GM23338 (cell line): ENCODE results near the gene MAMDC2. TPM values are rescaled to one million over a fixed set of nuclear protein-coding genes. Genes with fewer than 3 reads are reported as not detected.

Source experiments
- ATAC-seq: fragments of 200-7000 bp; cut with Tn5 transposase; 3 replicates; pipeline ENCODE4 v1.9.1; 2020
- DNase-seq: peaks from one replicate; pipeline ENCODE4 v3.0.0-alpha.2; 2015; ENCODE audit warnings: low spot score
- H2AFZ ChIP-seq: fragments of 200-600 bp; sonication (generic); 2 replicates; pipeline ENCODE4 v1.8.0; 2016; ENCODE audit warnings: antibody characterized with exemption, mild to moderate bottlenecking, moderate library complexity
- H3F3A ChIP-seq: fragments of 200-600 bp; sonication (generic); replicated peaks from 2 replicates; pipeline ENCODE4 v1.8.0; 2017; ENCODE audit warnings: antibody characterized with exemption, mixed run types, low read depth
- H3K27ac ChIP-seq: fragments of 200-600 bp; sonication (generic); 2 replicates; pipeline ENCODE4 v1.6.1; 2016; ENCODE audit warnings: low read depth
- H3K27me3 ChIP-seq: fragments of 200-600 bp; sonication (generic); 2 replicates; pipeline ENCODE4 v1.8.0; 2016; ENCODE audit warnings: mild to moderate bottlenecking, mixed run types, moderate library complexity; ENCODE audit not compliant: insufficient read depth
- H3K36me3 ChIP-seq: fragments of 200-600 bp; sonication (generic); 2 replicates; pipeline ENCODE4 v1.8.0; 2016; ENCODE audit warnings: mild to moderate bottlenecking; ENCODE audit not compliant: insufficient read depth
- H3K4me1 ChIP-seq: fragments of 200-600 bp; sonication (generic); 2 replicates; pipeline ENCODE4 v1.8.0; 2016; ENCODE audit warnings: mild to moderate bottlenecking, moderate library complexity; ENCODE audit not compliant: insufficient read depth
- H3K4me2 ChIP-seq: fragments of 200-600 bp; sonication (generic); 2 replicates; pipeline ENCODE4 v1.7.1; 2017; ENCODE audit warnings: mixed run types
- H3K4me3 ChIP-seq: fragments of 200-600 bp; sonication (generic); 2 replicates; pipeline ENCODE4 v1.6.1; 2016; ENCODE audit warnings: mixed run types
- H3K79me2 ChIP-seq: fragments of 200-600 bp; sonication (generic); replicated peaks from 2 replicates; pipeline ENCODE4 v1.8.0; 2017; ENCODE audit warnings: mild to moderate bottlenecking; ENCODE audit not compliant: insufficient read depth
- H3K9me2 ChIP-seq: fragments of 200-600 bp; sonication (generic); 2 replicates; pipeline ENCODE4 v1.8.0; 2017; ENCODE audit not compliant: insufficient read depth
- H4K20me1 ChIP-seq: fragments of 200-600 bp; sonication (generic); replicated peaks from 2 replicates; pipeline ENCODE4 v1.8.0; 2017; ENCODE audit warnings: mild to moderate bottlenecking; ENCODE audit not compliant: insufficient read depth
- H3K27ac Mint-ChIP-seq: 2 replicates; pipeline ENCODE4 v1.8.0; 2020; ENCODE audit warnings: inconsistent platforms, mild to moderate bottlenecking, moderate library complexity, mixed read lengths
- H3K27me3 Mint-ChIP-seq: 3 replicates; pipeline ENCODE4 v1.8.0; 2022; ENCODE audit warnings: low read depth, mild to moderate bottlenecking, moderate library complexity, mixed read lengths, inconsistent platforms; ENCODE audit not compliant: insufficient read depth, poor library complexity
- H3K36me3 Mint-ChIP-seq: 3 replicates; pipeline ENCODE4 v1.8.0; 2021; ENCODE audit warnings: low read depth, mild to moderate bottlenecking, inconsistent platforms, moderate library complexity, mixed read lengths
- H3K4me1 Mint-ChIP-seq: 3 replicates; pipeline ENCODE4 v1.8.0; 2020; ENCODE audit warnings: mild to moderate bottlenecking, inconsistent platforms, mixed read lengths
- H3K4me3 Mint-ChIP-seq: 3 replicates; pipeline ENCODE4 v1.8.0; 2021; ENCODE audit warnings: moderate library complexity, mild to moderate bottlenecking, inconsistent platforms, mixed read lengths
- H3K9me3 Mint-ChIP-seq: 3 replicates; pipeline ENCODE4 v1.8.0; 2020; ENCODE audit warnings: moderate library complexity, mild to moderate bottlenecking, inconsistent platforms, mixed read lengths
- CREB1 ChIP-seq: fragments of 250-450 bp; sonication (Bioruptor Pico); IDR thresholded peaks from 2 replicates; pipeline ENCODE4 v1.5.0; 2020; ENCODE audit warnings: low read depth, mild to moderate bottlenecking, moderate library complexity
- CTCF ChIP-seq, 2 experiments: fragments of 200-600 bp in 1 of 2; sonication (generic) in 1 of 2; conservative IDR thresholded peaks; 2 replicates each; pipeline versions ENCODE4 v1.5.1 to v1.6.1; 2016 to 2017; ENCODE audit warnings: antibody characterized with exemption in 2 of 2, low read depth in 2 of 2, mild to moderate bottlenecking in 2 of 2, moderate library complexity in 1 of 2
- ETS1 ChIP-seq: IDR thresholded peaks from 2 replicates; pipeline ENCODE4 v1.6.1; 2016; ENCODE audit warnings: antibody characterized with exemption
- EZH2 ChIP-seq: fragments of 200-600 bp; sonication (generic); IDR thresholded peaks from one replicate; pipeline ENCODE4 v1.8.0; 2017; ENCODE audit warnings: antibody characterized with exemption, mild to moderate bottlenecking, low read depth; ENCODE audit not compliant: unreplicated experiment
- EZH2phosphoT487 ChIP-seq: fragments of 200-600 bp; sonication (generic); IDR thresholded peaks from one replicate; pipeline ENCODE4 v1.8.1; 2018; ENCODE audit warnings: antibody characterized with exemption; ENCODE audit not compliant: unreplicated experiment
- JUNB ChIP-seq: IDR thresholded peaks from one replicate; pipeline ENCODE4 v1.6.1; 2016; ENCODE audit warnings: antibody characterized with exemption; ENCODE audit not compliant: unreplicated experiment
- NANOG ChIP-seq: IDR thresholded peaks from 2 replicates; pipeline ENCODE4 v1.6.1; 2016; ENCODE audit warnings: antibody characterized with exemption, borderline replicate concordance
- POLR2AphosphoS5 ChIP-seq: IDR thresholded peaks from 2 replicates; pipeline ENCODE4 v1.6.1; 2016; ENCODE audit warnings: antibody characterized with exemption, low read depth
- STAT1 ChIP-seq: IDR thresholded peaks from one replicate; pipeline ENCODE4 v1.6.1; 2016; ENCODE audit warnings: antibody characterized with exemption; ENCODE audit not compliant: unreplicated experiment
- ZNF114 ChIP-seq: fragments of 250-450 bp; sonication (Bioruptor Pico); IDR thresholded peaks from 2 replicates; pipeline ENCODE4 v1.5.0; 2020; ENCODE audit warnings: mild to moderate bottlenecking, moderate library complexity
- ZNF331 ChIP-seq: fragments of 250-450 bp; sonication (Bioruptor Pico); IDR thresholded peaks from 2 replicates; pipeline ENCODE4 v1.5.0; 2020; ENCODE audit warnings: low read depth, mild to moderate bottlenecking, moderate library complexity
- ZNF462 ChIP-seq: fragments of 250-450 bp; sonication (Bioruptor Pico); IDR thresholded peaks from 2 replicates; pipeline ENCODE4 v1.5.0; 2020; ENCODE audit warnings: mild to moderate bottlenecking, moderate library complexity
- polyA plus RNA-seq: library from polyadenylated mRNA; unstranded; fragments of >200 nt; fragmentation: Nextera tagmentation; extraction: Ambion mirVana; gene quantifications from 2 replicates; pipeline ENCODE4 v1.2.1, GENCODE V29; 2016
- total RNA-seq: library from RNA; depleted of rRNA; stranded (reverse); fragments of >200 nt; shearing (Covaris generic); gene quantifications from 2 replicates; pipeline ENCODE4 v1.2.3, GENCODE V29; 2014
- TF ChIP-seq, protein P1 (sequence below): IDR thresholded peaks from one replicate; pipeline ENCODE4 v1.6.1; 2018; ENCODE audit warnings: antibody characterized with exemption; ENCODE audit not compliant: unreplicated experiment

MAMDC2 gene
- total and polyA plus RNA-seq, 2 experiments from 2014 or later: 7.7 to 19.6 TPM

DNA sequence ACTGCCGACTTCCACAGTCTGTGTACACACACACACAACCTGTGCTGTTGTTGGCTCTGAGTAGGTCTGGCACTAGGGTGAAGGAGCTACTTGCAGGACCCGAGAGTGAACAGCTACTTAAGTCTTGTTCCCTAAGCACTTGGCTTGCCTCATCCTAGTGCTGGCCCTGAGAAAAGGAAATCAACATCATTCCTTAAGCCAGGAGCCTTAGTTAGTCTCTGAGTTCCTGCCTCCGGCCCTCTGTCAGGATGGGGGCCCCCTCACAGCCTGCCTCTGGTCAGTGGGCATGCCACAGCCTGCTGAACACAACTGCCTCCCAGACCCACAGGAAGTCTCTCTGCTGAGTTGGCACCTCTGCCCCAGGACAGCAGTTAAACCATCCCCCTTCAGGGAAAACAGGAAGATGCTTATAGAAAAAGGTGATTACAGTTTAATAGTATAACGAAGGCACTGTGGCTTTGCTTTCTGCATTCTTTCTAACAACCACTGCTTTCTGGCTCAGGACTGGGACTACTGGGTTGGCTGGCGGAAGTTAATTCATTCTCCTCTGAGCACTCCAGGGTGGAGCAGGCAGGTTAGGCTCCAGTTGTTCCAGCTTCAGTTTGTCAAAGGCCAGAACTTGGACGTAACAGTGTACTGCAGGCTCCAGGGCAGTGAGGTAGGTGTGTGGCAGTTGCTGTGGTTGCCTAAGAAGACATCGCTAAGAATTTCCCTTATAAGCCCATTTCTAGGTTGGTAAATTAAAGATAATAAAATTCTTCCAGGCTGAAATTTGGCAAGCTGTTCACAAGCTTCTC is 2.8 kb downstream of the MAMDC2 start:
- Mint-ChIP-seq H3K4me3 (no peak overlapping the region), H3K9me3 (no peaks in the 10 kb centered on the region; the same call in 2 of the 3 replicates), H3K27me3 (peaks cover 21% of the 10 kb centered on the region), H3K36me3 (peaks cover 4% of the 10 kb centered on the region; the same call in 2 of the 3 replicates), H3K4me1 (peaks cover 39% of the 10 kb centered on the region), H3K27ac (no peak overlapping the region)
- Histone ChIP-seq H3K4me3 (no peak overlapping the region), H3K79me2 (0 out of 2 replicates have a peak, but pooled peaks cover 3% of the 10 kb centered on the region), H3K4me2 (peak overlapping the region; percentile 36; the same call in 1 of the 2 replicates), H3K27me3 (no peaks in the 10 kb centered on the region), H3K9me2 (peaks cover 5% of the 10 kb centered on the region; the same call in 1 of the 2 replicates), H3F3A (no peaks in the 10 kb centered on the region), H3K4me1 (peaks cover 30% of the 10 kb centered on the region), H3K36me3 (0 out of 2 replicates have a peak, but pooled peaks cover 4% of the 10 kb centered on the region), H3K27ac (peak overlapping the region; percentile 77; the same call in 1 of the 2 replicates), H2AFZ (no peak overlapping the region), H4K20me1 (no peaks in the 10 kb centered on the region; the same call in 1 of the 2 replicates)
- DNase-seq (no peak), ATAC-seq (no peak)
- TF ChIP-seq ZNF114 (CRISPR knock-in tag) (no peak), EZH2phosphoT487 (no peak), JUNB (no peak), CREB1 (CRISPR knock-in tag) (no peak), ZNF331 (no peak), ZNF462 (CRISPR knock-in tag) (no peak), POLR2AphosphoS5 (no peak), ETS1 (no peak), STAT1 (no peak), CTCF (conservative IDR thresholded peaks at IDR 0.05; ENCODE audit: low read depth in 2 of 2) (no peak), NANOG (no peak), EZH2 (no peak)
- TF ChIP-seq, protein P1, sequence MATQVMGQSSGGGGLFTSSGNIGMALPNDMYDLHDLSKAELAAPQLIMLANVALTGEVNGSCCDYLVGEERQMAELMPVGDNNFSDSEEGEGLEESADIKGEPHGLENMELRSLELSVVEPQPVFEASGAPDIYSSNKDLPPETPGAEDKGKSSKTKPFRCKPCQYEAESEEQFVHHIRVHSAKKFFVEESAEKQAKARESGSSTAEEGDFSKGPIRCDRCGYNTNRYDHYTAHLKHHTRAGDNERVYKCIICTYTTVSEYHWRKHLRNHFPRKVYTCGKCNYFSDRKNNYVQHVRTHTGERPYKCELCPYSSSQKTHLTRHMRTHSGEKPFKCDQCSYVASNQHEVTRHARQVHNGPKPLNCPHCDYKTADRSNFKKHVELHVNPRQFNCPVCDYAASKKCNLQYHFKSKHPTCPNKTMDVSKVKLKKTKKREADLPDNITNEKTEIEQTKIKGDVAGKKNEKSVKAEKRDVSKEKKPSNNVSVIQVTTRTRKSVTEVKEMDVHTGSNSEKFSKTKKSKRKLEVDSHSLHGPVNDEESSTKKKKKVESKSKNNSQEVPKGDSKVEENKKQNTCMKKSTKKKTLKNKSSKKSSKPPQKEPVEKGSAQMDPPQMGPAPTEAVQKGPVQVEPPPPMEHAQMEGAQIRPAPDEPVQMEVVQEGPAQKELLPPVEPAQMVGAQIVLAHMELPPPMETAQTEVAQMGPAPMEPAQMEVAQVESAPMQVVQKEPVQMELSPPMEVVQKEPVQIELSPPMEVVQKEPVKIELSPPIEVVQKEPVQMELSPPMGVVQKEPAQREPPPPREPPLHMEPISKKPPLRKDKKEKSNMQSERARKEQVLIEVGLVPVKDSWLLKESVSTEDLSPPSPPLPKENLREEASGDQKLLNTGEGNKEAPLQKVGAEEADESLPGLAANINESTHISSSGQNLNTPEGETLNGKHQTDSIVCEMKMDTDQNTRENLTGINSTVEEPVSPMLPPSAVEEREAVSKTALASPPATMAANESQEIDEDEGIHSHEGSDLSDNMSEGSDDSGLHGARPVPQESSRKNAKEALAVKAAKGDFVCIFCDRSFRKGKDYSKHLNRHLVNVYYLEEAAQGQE: no peak
